HG02970 (cell line): ENCODE data around the gene RHOF.
"Not testable (repeated sequence)": the region's sequence is repeated elsewhere in the genome, so short reads cannot be mapped to it uniquely, and the experiment has no call there.

Experiments
- ATAC-seq: cut with Tn5 transposase; IDR thresholded peaks from one replicate; pipeline ENCODE4 v1.9.1; 2021; ENCODE audit warnings: mild to moderate bottlenecking, moderate library complexity, moderate number of reproducible peaks; ENCODE audit not compliant: unreplicated experiment, low FRiP score

Gene RHOF

GRCh38 chr12:121776190-121777098, 17.0 kb downstream of the RHOF start:
- ATAC-seq: no peak

GRCh38 chr12:121775501-121775900, 18.0 kb downstream of the RHOF start:
- ATAC-seq: no peak

- ATAC-seq: no peak
Measured at GRCh38 chr12:121774968-121775474, 18.5 kb downstream of the RHOF start.

- no peak for ATAC-seq
Measured at GRCh38 chr12:121773011-121773777, 20.3 kb downstream of the RHOF start.

GRCh38 chr12:121770813-121771625, 22.5 kb downstream of the RHOF start:
- ATAC-seq: no peak

- no peak for ATAC-seq
Measured at GRCh38 chr12:121770388-121770787, 23.1 kb downstream of the RHOF start.

GRCh38 chr12:121769831-121770301, 23.6 kb downstream of the RHOF start:
- ATAC-seq: no peak

- no peak for ATAC-seq
Measured at GRCh38 chr12:121769297-121769830, 24.1 kb downstream of the RHOF start.

- no peak for ATAC-seq
Measured at GRCh38 chr12:121767525-121768016, 25.9 kb downstream of the RHOF start.

- ATAC-seq: no peak
Measured at GRCh38 chr12:121766290-121767039, 27.0 kb downstream of the RHOF start.

- no peak for ATAC-seq
Measured at GRCh38 chr12:121765573-121765972, 27.9 kb downstream of the RHOF start.

- ATAC-seq: no peak
Measured at GRCh38 chr12:121764808-121765207, 28.7 kb downstream of the RHOF start.

- ATAC-seq: no peak
Measured at GRCh38 chr12:121762269-121762668, 31.2 kb downstream of the RHOF start.

GRCh38 chr12:121758536-121758935, 35.0 kb downstream of the RHOF start:
- not testable (repeated sequence) for ATAC-seq

- no peak for ATAC-seq
Measured at GRCh38 chr12:121755591-121755990, 37.9 kb downstream of the RHOF start.

GRCh38 chr12:121754836-121755235, 38.7 kb downstream of the RHOF start:
- ATAC-seq: no peak

GRCh38 chr12:121753844-121754264, 39.6 kb downstream of the RHOF start:
- ATAC-seq: no peak

GRCh38 chr12:121751749-121752351, 41.6 kb downstream of the RHOF start:
- ATAC-seq: no peak

GRCh38 chr12:121751034-121751433, 42.5 kb downstream of the RHOF start:
- no peak for ATAC-seq
